Activated CD4-positive, alpha-beta T cell treated with anti-CD3 and anti-CD28 coated beads for 48 hours (primary cell): ENCODE measurements around the gene PABPN1.
"Not testable (repeated sequence)": the region's sequence is repeated elsewhere in the genome, so short reads cannot be mapped to it uniquely, and the experiment has no call there.

Experiments
- DNase-seq: peaks from one replicate; pipeline ENCODE4 v3.0.0-alpha.2; 2020

PABPN1 gene

GRCh38 chr14:23301288-23301968 lies 19.8 kb upstream of the PABPN1 start:
- peak; percentile 98 for DNase-seq

GRCh38 chr14:23301969-23302289 lies 19.3 kb upstream of the PABPN1 start:
- DNase-seq: no peak

GRCh38 chr14:23302290-23303225 lies 18.7 kb upstream of the PABPN1 start, which contains the start of gene PPP1R3E:
TSS of gene PPP1R3E (minus strand) at chr14:23302859. CDS start at chr14:23302576, 283 bp downstream.
- DNase-seq: peak; percentile 94

- DNase-seq: peak; percentile 32
Observed at GRCh38 chr14:23306412-23307145, 14.7 kb upstream of the PABPN1 start, which contains the start of gene BCL2L2. TSS of gene BCL2L2 (plus strand) at chr14:23306833. CDS start at chr14:23307768, 935 bp downstream.

- no peak for DNase-seq
Observed at GRCh38 chr14:23307146-23307530, 14.1 kb upstream of the PABPN1 start.

GRCh38 chr14:23307687-23308644 lies 13.3 kb upstream of the PABPN1 start:
- no peak for DNase-seq

GRCh38 chr14:23308721-23309445 lies 12.4 kb upstream of the PABPN1 start:
- DNase-seq: no peak

- DNase-seq: no peak
Observed at GRCh38 chr14:23310546-23310945, 10.7 kb upstream of the PABPN1 start.

GRCh38 chr14:23316300-23316699 lies 5.0 kb upstream of the PABPN1 start:
- DNase-seq: no peak

GRCh38 chr14:23319746-23320583 lies 1.3 kb upstream of the PABPN1 start:
- no peak for DNase-seq

GRCh38 chr14:23321572-23322547 lies 603 bp downstream of the PABPN1 start:
- peak; percentile 82 for DNase-seq

GRCh38 chr14:23322568-23323517 lies 1.6 kb downstream of the PABPN1 start:
- DNase-seq: no peak

- DNase-seq: no peak
Observed at GRCh38 chr14:23323838-23324454, 2.7 kb downstream of the PABPN1 start.

GRCh38 chr14:23324455-23324846 lies 3.2 kb downstream of the PABPN1 start:
- no peak for DNase-seq

- no peak for DNase-seq
Observed at GRCh38 chr14:23324993-23325392, 3.7 kb downstream of the PABPN1 start.

- DNase-seq: not testable (repeated sequence)
Observed at GRCh38 chr14:23325746-23326145, 4.5 kb downstream of the PABPN1 start.
